ENCODE measurements around the gene ATP1B3.
"Not testable (repeated sequence)": the region's sequence is repeated elsewhere in the genome, so short reads cannot be mapped to it uniquely, and the experiment has no call there.

Gene ATP1B3

GRCh38 chr3:141909408-141909807 is 33.0 kb downstream of the ATP1B3 start:
- DNase-seq, result no peak

- DNase-seq, result not testable (repeated sequence)
Observed at GRCh38 chr3:141909986-141910385, 33.5 kb downstream of the ATP1B3 start.

GRCh38 chr3:141913150-141913811 is 36.8 kb downstream of the ATP1B3 start:
- DNase-seq, result no peak

- DNase-seq, result no peak
Observed at GRCh38 chr3:141914311-141914710, 37.9 kb downstream of the ATP1B3 start.

GRCh38 chr3:141915016-141915415 is 38.6 kb downstream of the ATP1B3 start:
- no peak for DNase-seq

- no peak for DNase-seq
Observed at GRCh38 chr3:141915766-141916165, 39.3 kb downstream of the ATP1B3 start.

- DNase-seq, result no peak
Observed at GRCh38 chr3:141920701-141921100, 44.3 kb downstream of the ATP1B3 start.

GRCh38 chr3:141921316-141921715 is 44.9 kb downstream of the ATP1B3 start:
- no peak for DNase-seq

- not testable (repeated sequence) for DNase-seq
Observed at GRCh38 chr3:141925677-141926076, 49.2 kb downstream of the ATP1B3 start.

GRCh38 chr3:141926929-141927328 is 50.5 kb downstream of the ATP1B3 start:
- DNase-seq, result no peak

GRCh38 chr3:141928631-141929270 is 52.3 kb downstream of the ATP1B3 start:
- no peak for DNase-seq

- no peak for DNase-seq
Observed at GRCh38 chr3:141929341-141929995, 53.0 kb downstream of the ATP1B3 start.

GRCh38 chr3:141930801-141931200 is 54.4 kb downstream of the ATP1B3 start:
- no peak for DNase-seq

- DNase-seq, result no peak
Observed at GRCh38 chr3:141933421-141934300, 57.2 kb downstream of the ATP1B3 start.

- no peak for DNase-seq
Observed at GRCh38 chr3:141934354-141934753, 57.9 kb downstream of the ATP1B3 start.

GRCh38 chr3:141938011-141938500 is 61.6 kb downstream of the ATP1B3 start:
- DNase-seq, result no peak

GRCh38 chr3:141939759-141940158 is 63.3 kb downstream of the ATP1B3 start:
- DNase-seq, result peak; percentile 64

- peak; percentile 75 for DNase-seq
Observed at GRCh38 chr3:141940194-141940776, 63.8 kb downstream of the ATP1B3 start.

- DNase-seq, result no peak
Observed at GRCh38 chr3:141941093-141941492, 64.7 kb downstream of the ATP1B3 start.

GRCh38 chr3:141942006-141942405 is 65.6 kb downstream of the ATP1B3 start:
- no peak for DNase-seq

GRCh38 chr3:141945726-141946485 is 69.5 kb downstream of the ATP1B3 start:
- DNase-seq, result no peak

- DNase-seq, result no peak
Observed at GRCh38 chr3:141949399-141949798, 73.0 kb downstream of the ATP1B3 start.
